DMS153 treated with DMSO at 0.1 percent for 48 hours (cell line): ENCODE measurements around the gene CARD19.

Experiments
- DNase-seq: peaks from one replicate; lab custom pipeline; 2025; ENCODE audit not compliant: unreplicated experiment; lab: John Stamatoyannopoulos, UW

The CARD19 gene

DNA sequence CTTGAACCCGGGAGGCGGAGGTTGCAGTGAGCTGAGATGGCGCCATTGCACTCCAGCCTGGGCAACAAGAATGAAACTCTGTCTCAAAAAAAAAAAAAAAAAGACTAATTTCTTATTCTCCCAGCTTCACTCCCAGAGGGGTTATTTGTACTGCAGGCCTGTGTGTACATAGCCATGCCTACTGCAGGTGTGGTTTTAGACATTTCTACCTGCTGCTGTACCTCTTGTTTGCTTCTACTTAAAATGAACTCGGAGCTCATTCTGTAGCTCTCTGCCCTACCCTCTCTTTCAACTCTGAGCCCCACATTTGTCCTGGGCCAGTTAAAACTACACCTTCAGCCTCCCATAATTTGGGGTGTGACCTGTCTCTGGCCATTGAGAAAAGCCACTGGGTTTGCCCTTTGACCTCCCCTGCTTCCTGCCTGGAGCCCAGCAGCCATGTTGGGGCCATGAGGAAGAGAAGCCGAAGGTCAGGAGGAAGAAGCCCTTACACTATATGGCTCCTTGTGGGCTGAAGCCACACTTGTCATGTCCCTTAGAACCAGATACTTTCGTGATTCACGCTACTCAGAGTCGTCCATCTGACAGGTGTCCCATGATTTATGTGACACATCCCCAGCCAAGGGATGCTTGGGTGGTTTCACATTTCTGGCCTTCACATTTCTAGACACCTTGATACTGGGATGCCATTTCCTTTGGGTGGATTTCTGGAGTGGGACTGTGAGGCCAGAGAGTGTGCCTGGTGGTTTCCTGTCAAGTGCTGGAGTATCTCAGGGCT, 9.4 kb upstream of the CARD19 start:
- DNase-seq: no peak

DNA sequence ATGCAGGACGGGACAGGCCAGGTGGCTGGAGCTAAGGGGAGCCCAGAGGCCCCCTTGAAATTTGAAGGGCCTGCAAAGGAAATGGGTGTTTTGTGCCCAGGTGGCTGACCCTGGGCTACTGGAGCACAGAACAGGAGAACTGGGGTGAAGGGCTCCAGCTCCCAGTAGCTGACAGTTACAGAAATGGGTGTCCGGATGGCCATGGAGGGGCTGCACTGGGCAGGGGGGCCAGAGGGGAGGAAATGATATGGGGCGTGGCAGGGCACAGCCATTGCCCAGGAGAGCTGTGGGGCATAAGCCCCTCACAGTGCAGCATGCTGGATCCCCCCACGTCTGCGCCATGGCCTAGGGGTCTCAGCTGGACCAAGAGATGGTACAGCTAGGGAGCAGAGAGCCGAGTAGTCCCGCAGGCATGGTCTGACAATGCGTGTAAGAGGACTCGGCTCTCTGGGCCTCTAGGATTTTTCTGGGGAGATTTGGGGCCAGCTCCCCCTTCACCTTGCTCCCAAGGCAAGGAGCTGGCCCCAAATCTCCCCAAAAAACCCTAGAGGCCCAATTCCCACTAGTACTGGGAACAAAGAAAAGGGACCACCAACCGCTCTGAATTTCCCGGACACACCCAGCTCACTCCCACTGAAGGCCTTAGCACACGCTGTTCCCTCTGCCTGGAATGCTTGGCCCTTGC, 7.9 kb upstream of the CARD19 start:
- no peak for DNase-seq

DNA sequence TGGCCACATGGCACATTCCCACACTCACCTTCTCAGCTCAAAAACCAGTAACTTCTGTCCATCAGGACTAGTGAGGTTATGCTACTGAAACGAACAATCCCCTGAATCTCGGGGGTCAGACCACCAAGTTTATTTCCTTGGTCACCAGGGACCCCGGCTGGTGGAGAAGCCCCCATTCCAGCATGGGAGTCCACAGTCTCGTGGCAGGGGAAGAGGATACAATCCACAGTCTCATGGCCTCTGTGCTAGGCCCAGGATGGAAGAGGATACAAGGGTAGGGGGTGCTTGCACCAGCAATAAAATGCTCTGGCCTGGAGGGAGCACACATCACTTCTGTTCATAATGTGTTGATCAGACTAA, 7.4 kb upstream of the CARD19 start:
- DNase-seq: no peak

DNA sequence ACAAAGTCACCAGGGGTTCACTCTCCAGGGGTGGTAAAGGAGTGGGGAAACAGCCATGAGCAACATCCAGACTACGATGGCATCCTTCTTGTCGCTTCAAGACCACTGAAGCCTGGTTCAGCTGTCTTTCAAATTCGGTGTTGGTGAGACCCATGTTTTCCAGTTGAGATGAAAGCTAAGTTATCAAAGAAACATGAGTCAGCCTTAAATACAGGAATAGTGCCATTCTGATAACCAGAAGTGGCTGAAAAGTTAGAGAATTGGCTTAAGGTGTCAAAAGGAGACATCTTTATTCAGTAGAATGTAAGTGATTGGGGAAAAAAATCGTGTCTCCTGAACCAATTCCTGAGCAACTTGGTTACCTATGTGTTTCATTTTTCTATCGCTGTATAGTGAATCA, 7.0 kb upstream of the CARD19 start:
- DNase-seq: no peak

DNA sequence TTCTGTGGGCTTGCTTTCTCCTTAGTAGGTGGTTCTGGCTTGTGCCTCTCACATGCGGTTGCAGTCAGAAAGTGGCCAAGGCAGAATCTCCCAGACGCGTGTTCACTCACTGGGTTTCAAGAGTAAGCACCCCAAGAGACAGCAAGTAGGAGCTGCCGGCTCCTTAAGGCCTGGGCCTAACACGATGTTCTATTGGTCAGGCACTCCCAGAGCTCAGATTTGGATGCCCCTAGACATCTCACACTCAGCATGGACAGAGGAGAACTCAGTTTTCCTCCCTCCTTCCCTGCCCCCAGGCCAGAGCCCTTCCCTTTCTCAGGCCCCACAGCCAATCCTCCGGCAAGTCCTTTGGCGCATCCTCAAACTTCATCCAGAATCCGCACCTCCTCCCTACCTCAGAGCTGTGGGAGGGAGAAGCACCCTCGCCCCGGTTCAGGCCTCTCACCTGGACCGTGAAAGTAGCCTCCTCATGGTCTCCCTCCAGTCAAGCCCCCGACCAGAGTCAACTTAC, 6.5 kb upstream of the CARD19 start:
- no peak for DNase-seq

DNA sequence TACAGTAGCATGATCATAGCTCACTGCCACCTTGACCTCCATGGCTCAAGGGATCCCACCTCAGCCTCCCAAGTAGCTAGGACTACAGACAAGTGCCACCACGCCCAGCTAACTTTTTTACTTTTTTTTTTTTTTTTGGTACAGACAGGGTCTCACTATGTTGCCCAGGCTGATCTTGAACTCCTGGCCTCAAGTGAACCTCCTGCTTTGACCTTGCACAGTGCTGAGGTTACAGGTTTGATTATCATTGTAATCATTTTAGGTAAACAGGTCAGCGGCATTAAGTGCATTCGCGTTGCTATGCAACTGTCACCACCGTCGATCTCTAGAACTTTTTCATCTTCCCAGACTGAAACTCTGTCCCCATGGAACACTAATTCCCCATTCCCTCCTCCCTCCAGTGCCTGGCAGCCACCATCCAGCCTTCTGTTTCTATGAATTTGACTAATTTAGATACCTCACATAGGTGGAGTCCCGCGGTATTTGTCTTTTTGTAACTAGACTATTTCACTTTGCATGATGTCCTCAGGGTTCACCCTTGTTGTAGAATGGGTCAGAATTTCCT, 5.8 kb upstream of the CARD19 start:
- no peak for DNase-seq

DNA sequence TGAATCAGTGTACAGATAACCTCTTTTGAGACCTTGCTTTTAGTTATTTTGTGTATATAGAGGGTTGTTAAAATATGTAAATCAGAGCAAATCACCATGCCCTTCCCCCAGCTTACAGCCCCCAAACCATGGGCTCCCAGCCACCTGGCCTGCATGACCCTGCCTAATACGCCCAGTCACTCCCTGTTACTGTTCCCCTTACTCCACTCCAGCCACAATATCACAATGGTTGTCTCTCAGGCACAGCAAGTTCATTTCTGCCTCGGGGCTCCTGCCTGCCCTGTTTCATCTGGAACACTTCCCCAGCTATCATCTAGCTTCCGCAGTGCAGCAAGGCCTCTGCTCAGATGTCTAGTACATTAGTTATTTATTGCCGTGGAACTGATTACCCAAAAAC, 5.0 kb upstream of the CARD19 start:
- no peak for DNase-seq

DNA sequence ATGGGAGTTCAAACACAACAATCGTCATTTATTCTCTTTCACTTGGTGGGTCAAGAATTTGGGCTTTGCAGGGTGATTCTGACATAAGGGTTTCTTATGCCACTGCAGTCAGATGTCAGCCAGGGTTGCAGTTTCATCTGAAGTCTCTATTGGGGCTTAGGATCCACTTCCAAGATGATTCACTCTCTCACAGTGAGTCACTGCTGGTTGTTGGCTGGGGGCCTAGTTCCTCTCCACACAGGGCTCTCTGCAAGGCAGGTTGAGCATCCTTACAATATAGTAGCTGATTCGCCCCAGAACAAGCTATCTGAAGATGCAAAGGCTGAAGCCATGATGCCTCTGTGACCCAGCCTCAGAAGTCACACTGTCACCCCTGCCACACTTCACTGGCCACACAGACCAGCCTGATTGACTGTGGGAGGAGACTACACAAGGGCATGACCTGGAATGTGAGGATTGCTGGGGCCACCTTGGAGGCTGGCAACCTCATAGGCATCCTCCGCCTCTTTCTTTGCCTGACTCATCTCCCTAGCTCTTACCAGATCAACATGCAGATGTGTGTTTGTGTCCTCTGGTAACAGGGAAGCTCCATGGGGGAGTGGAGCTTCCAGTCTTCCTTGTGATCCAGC, 4.5 kb upstream of the CARD19 start:
- DNase-seq: no peak

DNA sequence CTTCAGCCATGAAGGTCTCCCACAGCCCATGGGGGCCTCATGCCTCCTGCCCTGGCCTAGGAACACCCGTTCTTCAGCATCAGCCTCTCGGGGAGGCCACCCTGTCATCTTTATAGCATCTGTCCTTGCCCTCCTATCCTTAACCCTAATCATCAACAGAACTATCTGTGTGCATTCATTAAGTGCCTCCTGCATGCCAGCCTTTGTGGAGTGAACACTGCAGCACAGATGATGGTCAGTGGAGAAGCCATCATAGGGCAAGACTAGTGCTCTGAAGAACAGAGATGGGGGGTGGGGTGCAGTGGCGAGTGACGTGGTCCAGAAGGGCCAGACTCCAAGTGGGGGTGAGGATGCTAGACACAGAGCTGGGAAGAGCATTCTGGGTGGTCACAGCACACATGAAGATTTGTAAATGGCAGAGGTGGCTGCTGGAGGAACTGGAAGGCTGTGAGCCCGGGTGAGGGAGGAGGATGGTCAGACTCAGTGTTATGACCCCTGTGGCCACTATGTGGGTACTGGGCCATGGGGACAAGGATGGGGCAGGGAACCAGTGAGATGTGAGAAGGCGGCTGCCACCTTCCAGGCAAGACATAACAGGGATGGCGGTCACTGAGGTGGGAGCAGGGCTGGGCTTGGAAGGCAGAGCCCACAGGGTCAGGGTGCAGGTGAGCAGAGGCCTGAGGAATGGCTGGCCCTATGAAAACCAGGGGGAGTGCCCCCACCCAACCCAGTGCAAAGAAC, 3.6 kb upstream of the CARD19 start:
- DNase-seq: no peak

DNA sequence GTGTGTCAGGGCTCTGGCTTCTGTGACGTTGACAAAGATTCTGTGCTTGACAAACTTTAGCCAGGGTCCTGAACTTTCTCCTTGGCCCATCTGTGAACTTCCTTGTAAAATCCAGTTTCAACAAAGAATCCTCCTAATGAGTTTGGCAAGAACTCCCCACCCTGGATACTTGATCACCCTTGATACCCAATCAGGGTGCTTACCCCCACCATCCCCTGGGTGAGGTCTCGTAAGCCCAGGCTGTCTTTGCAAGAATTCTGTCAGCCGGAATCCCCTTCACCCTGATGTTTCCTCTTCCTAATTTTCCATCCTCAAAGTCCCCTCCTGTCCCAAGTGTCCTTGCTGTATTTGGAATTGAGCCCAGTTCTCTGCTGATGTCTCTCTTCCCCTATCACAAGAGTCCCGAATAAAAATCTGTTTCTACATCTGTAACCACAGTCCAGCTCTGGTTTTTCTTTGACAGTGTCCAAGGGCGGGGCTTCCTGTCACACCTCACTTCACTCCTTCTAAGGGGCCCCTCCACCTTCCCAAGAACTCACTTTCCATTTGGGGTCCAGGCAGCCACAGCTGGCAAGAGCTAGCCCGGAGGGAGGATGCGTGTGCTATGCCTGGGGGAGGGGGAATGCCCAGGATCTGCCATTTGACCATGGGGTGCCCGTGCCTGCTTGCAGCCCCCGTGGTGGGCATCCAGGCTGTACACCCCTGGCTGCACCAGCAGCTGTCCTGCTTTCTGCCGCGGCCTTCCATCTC, 2.7 kb upstream of the CARD19 start:
- DNase-seq: no peak

DNA sequence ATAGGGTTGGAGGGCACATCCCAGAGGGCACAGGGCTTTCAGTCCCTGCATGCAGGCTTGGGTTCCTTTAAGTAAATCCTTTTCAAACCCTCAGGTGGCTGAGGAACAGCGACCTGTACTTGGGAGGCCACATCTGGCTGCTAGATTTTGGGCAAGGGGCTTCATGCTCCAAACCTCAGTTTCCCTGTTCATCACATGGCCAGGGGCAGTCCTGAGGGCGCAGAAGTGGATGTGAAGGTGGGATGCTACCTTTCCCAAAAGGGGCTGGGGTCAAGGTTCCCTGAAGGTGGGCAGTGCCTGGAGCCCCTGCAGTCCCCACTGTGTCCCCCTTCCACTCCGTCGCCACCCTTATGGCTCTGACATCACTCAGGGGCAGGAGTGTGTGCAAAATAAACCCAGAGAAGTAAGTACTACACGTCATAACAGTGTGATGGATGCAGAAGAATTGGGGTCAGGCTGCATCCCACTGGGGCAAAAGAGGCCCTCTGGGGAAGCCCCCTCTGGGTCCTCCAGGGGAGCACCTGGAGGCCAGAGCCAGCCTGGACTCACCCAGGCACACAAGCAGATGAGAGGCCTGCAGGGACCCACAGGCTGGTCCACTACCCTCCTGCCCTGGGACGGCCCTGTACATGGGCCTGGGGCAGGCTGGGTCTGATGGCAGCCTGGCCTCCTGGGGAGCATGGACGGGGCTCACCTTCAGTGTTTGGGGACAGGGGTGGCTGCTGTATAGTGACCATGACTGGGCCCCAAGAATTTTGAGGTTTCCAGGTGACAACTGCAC, 1.9 kb upstream of the CARD19 start:
- no peak for DNase-seq

DNA sequence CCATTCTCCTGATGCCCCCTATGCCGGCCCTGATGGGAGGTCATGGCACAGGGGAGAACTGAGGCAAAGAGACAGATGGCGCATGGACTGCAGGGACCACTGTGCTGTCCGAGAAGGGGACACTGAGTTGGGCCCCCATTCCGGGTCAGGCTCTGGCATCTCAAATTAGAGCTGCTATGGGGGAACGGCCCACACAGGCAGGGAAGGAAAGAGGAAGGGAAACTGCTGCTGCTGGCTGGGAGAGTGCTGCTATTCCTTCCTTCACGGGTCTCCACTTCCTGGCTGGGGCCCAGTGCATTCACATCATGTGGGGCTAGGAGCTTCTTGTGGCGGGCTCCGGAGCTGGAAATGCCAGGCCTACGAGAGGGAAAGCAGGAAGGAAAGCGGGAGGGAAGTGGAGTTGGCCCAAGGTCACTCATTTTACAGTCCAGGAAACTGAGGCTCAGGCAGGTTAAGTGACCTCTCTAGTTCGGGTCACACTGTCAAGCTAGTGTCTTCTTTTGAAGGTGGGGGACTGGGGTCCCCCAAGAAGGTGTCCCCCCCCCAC, 1.3 kb upstream of the CARD19 start:
- no peak for DNase-seq

DNA sequence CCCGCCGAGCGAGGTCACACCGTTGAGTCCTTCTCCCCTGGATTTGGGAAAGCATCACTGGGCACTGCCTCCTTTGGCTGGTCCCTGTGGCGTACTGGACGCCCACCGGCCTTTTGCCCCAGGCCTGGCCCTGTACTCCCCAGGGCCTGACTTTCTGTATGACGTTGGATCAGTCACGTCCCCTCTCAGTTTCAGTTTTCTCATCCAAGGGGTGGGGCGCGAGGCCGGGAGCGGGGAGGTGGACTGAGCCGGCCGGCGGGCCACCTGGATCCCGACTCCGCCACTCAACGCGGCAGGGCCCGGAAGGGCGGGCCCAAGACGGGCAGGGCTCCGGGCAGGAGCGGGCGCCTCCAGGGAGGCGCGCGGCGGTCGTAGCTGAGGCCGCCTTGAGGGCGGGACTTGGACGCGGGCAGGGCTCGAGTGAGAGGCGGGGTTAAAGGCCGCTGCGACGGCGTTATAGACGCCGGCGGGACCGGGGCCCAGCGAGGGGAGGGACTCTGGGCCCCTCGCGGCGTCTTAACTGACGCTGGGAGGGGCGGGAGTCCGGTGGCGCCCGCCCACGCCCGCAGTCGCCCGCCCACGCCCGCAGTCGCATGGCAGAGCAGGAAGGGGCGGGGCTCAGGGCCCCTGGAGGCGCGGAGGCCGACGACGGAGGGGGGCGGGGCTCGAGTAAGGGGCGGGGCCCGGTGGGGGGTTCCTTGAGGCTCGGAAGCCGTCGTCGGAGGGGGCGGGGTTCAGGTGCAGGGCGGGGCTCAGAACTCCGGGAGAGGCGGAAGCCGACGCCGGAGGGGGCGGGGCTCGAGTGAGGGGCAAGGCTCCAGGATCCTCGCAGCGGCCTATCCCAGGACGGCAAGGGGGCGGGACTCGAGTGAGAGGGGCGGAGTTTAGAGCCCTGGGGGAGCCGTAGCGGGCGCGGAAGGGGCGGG, 549 bp upstream of the CARD19 start:
- peak; percentile 97 for DNase-seq

DNA sequence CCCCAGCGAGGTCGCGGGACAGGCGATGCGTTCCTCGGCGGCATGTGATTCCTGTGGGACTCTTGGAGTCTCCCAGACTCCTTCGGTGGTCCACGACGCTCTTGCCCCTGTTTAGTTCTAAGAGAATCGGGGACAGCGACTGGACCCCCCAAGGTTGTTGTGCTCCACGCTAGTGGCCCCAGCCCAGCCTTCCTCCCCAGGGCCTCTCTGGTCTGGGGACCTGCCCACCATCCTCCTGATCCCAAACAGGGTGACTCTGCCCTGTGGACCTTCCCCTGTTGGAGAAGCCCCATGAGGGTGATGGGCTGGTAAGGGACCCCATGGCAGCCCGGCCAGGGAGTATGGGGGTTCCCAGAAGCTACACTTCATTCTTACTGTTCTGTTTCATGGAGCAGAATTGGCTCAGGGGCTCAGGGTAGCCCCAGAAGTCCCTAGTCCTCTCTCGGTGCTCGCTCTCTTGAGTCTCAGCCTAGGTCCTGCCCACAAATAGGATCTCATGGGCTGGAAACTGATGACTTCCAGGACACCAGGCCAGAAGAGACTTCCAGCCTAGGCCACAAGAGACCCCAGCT, 880 bp downstream of the CARD19 start:
- no peak for DNase-seq

DNA sequence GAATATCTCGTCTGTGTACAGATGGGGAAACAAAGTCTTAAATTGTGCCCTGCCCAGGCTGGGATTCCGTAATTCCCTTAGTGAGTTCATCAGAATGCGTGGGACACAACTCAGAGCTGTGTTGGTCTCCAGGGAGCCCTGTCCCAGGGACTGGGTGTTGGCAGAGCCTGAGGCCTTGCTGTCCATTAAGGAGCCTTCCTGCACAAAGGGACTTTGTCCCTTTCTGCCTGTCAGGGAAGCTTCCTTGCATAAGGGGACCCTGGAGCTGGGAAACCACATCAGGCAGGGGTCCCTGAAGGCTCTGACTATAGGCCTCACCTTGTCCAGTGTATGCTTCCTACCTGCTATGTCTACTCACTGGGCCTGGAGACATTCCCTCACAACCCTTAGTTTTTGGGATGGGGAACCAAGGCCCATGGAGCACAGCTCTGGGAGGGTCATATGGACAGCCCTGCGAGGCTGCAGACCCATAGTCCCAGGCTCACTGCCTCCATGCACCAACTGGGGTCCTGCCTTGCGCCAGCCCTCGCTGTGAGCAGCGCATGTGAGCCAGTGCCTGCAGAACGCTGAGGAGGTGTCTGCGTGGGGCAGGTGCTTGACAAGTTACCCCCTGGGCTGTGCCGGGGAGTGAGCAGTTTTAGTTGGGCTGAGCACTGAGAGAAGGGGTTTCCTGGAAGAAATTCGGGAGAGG, 1.6 kb downstream of the CARD19 start:
- no peak for DNase-seq

DNA sequence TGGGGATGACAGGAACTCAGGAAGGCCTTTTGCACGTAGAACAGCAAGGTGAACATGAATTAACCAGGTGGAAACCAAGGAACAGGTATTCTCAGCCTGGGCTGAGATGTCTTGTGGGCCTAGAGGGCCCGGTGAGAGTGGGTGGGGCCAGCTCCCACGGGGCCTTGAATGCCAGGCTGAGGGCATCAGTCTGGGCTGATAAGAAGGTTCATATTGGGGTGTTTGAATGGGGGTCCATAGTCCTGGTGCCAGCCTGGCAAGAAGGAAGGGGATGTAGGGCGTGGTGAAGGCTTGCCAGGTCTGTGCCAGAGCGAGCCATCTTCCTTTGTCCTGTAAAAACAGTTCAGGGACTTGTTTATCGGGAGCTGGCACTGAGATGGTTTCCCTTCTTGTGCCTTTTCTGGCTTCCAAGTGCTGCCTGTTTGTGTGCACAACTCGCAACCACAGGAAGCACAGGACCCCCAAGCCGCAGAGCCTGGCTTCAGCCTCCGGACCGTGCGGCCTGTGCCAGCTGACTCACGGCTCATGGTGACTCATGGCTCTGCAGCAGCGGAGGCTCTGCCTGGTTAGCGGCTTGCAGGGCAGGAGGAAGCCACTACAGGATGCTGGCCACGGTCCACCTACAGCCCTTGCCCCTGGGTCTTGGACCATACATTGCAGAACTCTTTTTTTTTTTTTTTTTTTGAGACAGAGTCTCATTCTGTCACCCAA, 2.4 kb downstream of the CARD19 start:
- no peak for DNase-seq
